Fibroblast of skin of scalp (primary cell): Measurements from ENCODE around the gene CARM1.
A peak's percentile ranks its signal among the peaks of the same experiment; 100 is the strongest.
"Not testable (repeated sequence)": the region's sequence is repeated elsewhere in the genome, so short reads cannot be mapped to it uniquely, and the experiment has no call there.

ENCODE experiments used
- DNase-seq: peaks from one replicate; pipeline ENCODE4 v3.0.0-alpha.2; 2013

Gene CARM1

DNA sequence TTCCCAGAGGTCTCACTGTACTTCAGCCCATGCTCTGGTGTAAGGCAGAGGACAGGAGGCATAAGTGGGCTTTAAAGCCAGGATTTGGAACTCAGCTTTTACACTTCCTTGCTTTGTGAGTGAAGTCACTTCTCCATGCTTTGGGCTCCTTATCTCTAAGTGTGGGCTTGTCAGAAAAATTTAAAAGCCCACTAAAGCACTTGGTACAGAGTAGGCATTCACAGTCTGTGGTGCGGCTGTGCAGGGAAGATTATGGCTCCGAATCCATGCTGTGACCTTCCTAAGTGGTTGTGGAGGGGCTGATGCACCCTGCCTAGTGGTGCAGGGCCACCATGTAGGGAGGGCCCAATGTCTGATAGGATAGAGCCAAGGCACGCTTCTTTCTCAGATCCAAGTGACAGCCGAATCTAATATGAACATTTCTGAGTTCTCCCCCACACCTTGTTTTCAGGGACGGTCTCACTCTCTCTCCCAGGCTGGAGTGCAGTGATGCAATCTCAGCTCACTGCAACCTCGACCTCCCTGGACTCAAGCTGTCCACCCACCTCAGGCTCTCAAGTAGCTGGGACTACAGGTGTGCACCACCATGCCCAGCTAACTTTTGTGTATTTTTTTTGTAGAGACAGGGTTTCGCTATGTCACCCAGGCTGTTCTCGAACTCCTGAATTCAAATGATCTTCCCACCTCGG is 64.2 kb downstream of the CARM1 start:
- no peak for DNase-seq

GRCh38 chr19:10936661-10937084 is 65.3 kb downstream of the CARM1 start:
- peak; percentile 78 for DNase-seq

- not testable (repeated sequence) for DNase-seq
Measured at GRCh38 chr19:10941649-10942048, 70.3 kb downstream of the CARM1 start.

- DNase-seq = not testable (repeated sequence)
Measured at GRCh38 chr19:10943412-10943811, 72.1 kb downstream of the CARM1 start.

DNA sequence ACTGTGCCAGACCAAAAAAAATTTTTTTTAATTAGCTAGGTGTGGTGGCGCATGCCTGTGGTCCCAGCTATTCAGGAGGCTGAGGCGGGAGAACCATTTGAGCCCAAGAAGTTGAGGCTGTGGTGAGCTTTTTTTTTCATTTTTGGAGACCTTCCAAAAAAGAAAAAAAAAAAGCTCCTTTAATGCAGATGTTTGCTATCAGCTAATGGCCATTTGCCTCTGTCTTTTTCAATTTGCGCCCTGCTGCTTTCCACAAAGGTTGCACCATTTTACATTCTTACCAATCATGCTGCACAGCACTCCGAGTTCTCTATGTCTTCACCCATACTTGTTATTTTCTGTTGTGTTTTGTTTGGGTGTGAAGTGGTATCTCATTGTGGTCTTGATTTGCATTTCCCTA is 73.9 kb downstream of the CARM1 start:
- no peak for DNase-seq

DNA sequence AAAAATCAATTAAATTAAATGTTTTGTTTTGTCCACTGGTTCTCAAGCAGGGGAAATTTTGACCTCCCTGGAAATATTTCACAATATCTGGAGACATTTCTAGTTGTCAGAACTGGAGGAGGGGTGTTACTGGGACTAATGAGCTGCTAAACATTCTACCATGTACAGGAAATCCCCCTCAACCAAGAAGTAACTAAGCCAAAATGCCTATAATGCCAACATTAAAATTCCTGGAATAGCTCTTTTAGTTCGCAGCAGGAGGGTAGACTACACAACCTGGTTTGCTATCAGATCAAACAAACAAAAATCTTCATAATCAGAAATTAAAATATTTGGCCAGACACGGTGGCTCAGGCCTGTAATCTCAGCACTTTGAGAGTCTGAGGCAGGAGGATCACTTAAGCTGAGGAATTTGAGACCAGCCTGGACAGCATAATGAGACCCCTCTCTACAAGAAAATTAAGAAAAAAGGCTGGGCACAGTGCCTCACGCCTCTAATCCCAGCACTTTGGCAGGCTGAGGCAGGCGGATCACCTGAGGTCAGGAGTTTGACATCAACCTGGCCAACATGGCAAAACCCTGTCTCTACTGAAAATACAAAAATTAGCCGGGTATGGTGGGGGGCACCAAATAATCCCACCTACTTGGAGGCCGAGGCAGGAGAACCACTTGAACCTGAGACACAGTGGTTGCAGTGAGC is 75.8 kb downstream of the CARM1 start:
- DNase-seq = peak; percentile 73

DNA sequence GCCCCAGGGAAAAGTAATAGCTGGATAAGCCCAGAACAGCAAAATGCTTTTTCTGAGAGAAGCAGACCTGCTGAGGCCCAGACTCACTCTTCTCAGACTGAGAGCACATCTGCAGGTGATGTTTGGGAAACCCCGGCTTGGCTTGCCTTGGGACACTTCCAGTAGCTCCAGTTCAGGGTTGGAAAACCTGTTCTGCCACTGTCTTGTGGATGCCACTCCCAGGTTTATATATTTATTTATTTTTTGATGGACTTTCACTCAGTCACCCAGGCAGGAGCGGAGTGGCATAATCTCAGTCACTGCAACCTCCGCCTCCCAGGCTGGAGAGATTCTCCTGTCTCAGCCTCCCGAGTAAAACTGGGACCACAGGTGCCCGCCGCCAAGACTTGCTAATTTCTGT is 81.5 kb downstream of the CARM1 start:
- DNase-seq = no peak

DNA sequence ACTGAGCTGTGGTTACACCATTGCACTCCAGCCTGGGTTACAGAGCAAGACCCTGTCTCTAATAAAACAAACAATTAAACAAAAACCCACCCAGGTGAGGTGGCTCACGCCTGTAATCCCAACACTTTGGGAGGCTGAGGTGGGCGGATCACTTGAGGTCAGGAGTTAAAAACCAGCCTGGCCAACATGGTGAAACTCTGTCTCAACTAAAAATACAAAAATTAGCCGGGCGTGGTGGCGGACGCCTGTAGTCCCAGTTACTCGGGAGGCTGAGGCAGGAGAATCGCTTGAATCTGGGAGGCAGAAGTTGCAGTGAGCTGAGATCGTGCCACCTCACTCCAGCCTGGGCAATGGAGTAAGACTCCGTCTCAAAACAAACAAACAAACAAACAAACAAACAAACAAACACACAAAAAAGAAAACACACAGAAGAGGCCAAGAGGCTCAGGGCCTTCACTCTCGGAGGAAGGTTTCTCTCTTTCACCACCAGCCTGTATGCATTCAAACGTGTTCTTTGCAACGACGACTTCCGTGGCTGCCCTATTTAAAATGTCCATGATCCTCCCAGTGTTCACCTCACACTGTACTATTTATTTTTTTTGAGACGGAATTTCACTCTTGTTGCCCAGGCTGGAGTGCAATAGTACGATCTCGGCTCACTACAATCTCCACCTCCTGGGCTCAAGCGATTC is 88.1 kb downstream of the CARM1 start:
- not testable (repeated sequence) for DNase-seq

DNA sequence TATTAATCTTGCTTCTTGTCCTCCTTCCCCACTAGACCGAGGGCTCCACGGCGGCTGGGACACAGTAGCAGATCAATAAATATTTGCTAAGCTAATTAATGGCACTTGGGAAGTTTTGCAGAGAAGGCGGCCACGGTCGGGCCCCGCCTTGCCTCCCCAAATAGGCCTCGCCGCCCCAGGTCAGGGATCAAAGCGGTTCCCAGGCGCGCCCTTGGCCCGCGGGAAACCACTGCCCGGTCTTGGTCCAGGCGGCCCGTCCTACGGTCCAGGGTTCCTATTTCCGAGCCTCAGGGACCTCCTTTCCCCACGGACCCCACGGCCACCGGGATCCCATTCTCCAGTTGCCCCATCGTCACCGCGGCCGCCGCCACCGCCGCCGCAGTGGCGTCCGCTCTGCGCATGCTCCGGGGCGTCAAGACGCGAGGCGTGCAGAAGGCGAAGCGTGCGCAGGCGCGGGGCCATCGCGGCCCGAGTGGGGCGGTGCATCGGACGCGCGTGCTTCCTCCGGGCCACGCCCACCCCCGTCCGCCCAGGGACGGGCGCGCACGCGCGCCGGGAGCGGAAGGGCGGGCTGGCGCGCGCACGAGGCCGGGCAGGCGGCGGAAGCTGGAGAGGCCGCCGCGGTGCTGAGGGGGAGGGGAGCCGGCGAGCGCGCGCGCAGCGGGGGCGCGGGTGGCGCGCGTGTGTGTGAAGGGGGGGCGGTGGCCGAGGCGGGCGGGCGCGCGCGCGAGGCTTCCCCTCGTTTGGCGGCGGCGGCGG is 89.1 kb downstream of the CARM1 start, which contains the start of gene SMARCA4:
Gene SMARCA4, plus strand, starts transcription at position 717 of the 759 bp plus-strand sequence. CDS start 23,122 bp downstream, outside the sequence.
- DNase-seq = peak; percentile 98

- no peak for DNase-seq
Measured at GRCh38 chr19:10961073-10961860, 89.9 kb downstream of the CARM1 start.

DNA sequence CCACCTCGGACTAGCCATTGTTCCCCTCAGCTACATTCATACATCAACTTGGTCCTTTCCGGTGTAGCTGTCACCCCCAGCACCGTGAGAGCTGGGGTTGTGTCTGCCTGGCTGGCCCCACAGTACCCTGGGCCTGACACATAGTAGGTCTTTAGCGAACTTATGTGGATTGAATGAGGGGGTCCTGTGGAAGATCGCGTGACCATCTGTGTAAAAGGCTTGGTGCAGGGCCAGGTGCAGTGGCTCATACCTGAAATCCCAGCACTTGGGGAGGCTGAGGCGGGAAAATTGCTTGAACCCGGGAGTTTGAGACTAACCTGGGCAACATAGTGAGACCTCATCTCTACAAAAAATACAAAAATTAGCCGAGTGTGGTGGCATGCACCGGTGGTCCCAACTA is 91.5 kb downstream of the CARM1 start:
- no peak for DNase-seq

GRCh38 chr19:10963865-10964264 is 92.5 kb downstream of the CARM1 start:
- no peak for DNase-seq

GRCh38 chr19:10964903-10965302 is 93.5 kb downstream of the CARM1 start:
- no peak for DNase-seq

- peak; percentile 28 for DNase-seq
Measured at GRCh38 chr19:10965398-10965797, 94.0 kb downstream of the CARM1 start.

- DNase-seq = no peak
Measured at GRCh38 chr19:10966809-10967208, 95.5 kb downstream of the CARM1 start.

DNA sequence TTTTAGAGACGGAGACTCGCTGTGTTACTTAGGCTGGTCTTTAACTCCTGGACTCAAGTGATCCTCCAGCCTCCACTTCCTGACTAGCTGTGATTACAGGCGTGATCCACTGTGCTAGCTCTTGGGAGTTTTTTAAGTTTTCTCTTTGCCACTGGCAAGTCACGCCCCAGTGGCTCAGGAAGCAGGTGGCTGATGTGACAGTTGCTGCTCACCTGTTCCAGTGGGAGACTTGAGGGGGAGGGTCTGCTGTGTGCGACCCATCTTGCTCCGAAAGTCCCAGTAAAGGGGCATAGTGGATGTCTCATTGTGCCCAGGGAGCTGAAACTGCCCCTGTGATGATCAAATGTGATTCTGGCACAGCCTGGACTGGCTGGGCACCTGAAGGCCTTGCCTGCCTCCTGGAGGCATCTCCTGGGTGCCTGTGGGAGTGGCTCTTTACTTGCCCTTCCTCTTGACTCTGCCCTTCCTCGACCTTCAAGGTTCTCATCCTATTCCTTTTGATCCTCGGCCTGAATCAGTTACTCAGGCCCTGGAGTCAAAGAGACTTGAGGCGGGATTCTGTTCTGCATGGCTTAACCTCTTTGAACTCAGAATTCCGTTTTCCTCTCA is 97.3 kb downstream of the CARM1 start:
- DNase-seq = no peak

DNA sequence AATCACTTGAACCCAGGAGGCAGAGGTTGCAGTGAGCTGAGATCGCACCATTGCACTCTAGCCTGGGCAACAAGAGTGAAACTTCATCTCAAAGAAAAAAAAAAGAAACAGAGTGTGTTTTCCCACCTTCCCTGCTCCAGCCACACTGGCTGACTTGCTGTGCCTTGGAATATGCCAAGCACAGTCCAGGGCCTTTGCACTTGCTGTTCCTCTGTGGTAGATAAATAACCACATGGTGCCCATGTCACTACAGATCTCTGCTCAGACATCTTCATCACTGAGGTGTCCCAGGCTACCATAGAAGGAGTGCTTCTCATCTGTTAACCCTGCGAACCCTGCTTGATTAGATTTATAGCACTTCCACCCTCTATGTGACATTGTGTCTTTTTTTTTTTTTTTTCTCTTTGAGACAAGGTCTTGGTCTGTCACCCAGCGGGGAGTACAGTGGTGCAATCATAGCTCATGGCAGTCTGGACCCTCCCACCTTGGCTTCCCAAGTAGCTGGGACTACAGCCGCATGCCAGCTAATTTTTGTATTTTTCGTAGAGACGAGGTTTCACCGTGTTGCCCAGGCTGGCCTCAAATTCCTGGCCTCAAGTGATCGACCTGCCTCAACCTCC is 99.9 kb downstream of the CARM1 start:
- no peak for DNase-seq
